Amniotic epithelial cell (primary cell): Measurements from ENCODE around the gene GIGYF1.
"Not testable (repeated sequence)": the region's sequence is repeated elsewhere in the genome, so short reads cannot be mapped to it uniquely, and the experiment has no call there.

ENCODE experiments used
- DNase-seq: peaks from one replicate; pipeline ENCODE4 v3.0.0-alpha.2; 2010; ENCODE audit warnings: low read depth

Gene GIGYF1

DNA sequence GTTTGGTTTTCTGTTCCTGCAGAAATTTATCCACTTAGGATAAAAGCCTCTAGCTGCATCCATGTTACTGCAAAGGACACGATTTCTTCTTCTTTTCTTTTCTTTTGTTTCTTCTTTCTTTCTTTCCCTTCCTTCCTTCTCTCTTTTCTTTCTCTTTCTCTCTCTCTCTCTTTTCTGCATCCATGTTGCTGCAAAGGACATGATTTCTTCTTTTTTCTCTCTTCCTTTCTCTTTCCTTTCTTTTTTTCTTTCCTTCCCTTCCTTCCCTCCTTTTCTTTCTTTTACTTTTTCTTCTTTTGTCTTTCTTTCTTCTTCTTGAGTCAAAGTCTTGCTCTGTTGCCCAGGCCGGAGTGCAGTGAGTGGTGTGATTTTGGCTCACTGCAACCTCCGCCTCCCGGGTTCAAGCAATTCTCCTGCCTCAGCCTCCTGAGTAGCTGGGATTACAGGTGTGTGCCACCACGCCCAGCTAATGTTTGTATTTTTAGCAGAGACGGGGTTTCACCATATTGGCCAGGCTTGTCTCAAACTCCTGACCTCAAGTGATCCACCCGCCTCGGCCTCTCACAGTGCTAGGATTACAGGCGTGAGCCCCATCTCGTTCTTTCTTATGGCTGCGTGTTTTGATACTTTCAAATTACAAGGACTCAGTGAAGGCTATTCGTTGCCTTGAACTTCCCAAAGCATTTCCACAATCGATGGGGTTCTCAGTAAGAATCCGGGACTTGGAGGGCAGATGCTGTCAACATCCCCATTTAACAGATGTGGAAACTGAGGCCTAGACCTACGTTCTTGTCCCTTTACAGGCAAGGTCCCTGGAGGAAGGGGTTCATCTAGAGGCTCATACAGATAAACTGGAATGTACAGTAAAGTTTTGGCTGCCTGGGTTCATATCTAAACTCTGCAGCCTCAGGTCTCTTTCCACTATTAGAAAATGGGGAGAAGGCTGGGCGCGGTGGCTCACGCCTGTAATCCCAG, 22.4 kb downstream of the GIGYF1 start:
- DNase-seq: no peak

GRCh38 chr7:100670074-100670473, 24.0 kb downstream of the GIGYF1 start:
- no peak for DNase-seq

GRCh38 chr7:100669106-100669505, 24.9 kb downstream of the GIGYF1 start:
- DNase-seq: not testable (repeated sequence)

- no peak for DNase-seq
Measured at GRCh38 chr7:100668069-100668449, 26.0 kb downstream of the GIGYF1 start.

DNA sequence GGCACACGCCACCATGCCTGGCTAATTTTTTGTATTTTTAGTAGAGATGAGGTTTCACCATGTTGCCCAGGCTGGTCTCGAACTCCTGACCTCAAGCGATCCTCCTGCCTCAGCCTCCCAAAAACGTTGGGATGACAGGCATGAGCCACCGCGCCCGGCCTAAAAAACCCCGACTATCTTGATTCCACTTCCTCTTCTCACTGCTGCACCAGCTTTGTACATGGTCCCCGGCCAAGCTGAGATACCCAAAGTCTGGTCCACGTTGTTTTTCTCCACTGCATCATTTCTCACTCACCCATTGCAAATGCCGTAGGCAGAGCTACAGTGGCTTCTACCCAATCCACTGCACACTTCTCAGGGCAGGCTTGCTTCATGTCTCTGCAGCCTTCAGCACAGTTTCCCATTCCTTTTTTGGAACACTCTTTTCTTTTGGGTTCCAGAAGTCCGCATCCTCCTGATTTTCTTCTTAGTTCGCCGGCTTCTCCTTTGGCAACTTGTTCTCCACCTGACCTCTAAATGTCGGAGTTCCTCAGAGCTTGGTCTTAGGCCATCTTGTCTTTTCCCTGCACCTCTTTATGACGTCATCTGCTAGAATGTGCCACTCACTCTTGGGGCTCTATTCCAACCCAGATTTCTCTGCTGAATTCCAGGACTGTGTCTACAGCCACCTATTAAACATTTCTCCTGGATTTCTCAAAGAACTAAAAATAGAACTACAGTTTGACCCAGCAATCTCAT, 26.6 kb downstream of the GIGYF1 start:
- DNase-seq: no peak

DNA sequence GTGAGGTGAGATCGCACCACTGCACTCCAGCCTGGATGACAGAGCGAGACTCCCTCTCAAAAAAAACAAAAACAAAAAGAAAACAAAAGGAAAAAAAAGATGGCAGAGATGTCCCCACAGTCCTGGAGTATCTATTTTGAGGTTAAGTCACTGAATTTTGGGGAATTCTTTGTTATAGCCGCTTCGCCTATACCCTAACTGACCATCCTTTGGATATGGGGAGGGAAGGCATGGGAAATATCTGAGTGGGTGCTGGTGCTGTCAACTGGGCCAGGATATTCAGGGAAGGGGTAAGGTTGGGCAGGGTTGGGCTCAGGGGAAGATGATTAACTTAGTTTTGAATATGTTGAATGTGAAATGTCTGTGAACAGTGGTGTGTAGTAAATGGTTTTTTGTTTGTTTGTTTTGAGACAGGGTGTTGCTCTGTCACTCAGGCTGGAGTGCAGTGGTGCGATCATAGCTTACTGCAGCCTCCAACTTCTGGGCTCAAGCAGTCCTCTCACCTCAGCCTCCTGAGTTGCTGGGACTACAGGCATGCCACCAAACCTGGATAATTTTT, 28.8 kb downstream of the GIGYF1 start:
- DNase-seq: no peak

GRCh38 chr7:100662194-100662776, 31.8 kb downstream of the GIGYF1 start:
- DNase-seq: not testable (repeated sequence)

- DNase-seq: no peak
Measured at GRCh38 chr7:100655908-100656674, 38.0 kb downstream of the GIGYF1 start, which contains the start of gene ACTL6B. ACTL6B (minus strand) TSS chr7:100656448; CDS start chr7:100656354, 94 bp downstream.

- no peak for DNase-seq
Measured at GRCh38 chr7:100654908-100655831, 38.9 kb downstream of the GIGYF1 start.

DNA sequence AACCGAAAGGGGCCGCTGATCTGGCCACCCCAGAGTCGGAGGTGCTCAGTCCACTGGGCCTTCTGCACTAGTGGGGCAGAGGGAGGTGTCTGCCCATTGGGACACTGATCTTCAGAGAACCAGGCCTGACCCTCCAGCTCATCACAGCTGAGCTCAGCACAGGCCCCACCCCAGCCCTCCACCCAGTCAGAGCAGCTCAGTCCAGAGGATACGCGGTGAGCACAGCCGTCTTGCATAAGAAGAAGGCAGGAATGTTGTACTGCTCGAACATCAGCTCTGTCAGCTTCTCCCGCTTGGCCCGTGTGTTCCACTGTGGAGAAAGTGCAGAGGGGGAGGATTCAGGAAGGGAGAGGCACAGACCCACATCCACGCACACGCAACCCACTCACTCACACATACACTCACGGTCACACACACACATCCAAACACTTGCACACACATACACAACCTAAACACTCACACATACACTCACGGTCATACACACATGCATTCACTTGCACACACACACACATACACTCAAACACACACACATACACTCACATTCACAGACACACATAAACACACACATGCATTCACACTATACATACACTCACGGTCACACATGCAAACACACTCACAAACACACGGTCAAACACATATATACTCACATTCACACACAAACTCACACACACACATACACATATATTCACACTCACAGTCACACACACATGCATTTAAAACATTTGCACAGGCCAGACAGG, 44.1 kb downstream of the GIGYF1 start:
- DNase-seq: peak; percentile 43

GRCh38 chr7:100642534-100642907, 51.5 kb downstream of the GIGYF1 start:
- no peak for DNase-seq

DNA sequence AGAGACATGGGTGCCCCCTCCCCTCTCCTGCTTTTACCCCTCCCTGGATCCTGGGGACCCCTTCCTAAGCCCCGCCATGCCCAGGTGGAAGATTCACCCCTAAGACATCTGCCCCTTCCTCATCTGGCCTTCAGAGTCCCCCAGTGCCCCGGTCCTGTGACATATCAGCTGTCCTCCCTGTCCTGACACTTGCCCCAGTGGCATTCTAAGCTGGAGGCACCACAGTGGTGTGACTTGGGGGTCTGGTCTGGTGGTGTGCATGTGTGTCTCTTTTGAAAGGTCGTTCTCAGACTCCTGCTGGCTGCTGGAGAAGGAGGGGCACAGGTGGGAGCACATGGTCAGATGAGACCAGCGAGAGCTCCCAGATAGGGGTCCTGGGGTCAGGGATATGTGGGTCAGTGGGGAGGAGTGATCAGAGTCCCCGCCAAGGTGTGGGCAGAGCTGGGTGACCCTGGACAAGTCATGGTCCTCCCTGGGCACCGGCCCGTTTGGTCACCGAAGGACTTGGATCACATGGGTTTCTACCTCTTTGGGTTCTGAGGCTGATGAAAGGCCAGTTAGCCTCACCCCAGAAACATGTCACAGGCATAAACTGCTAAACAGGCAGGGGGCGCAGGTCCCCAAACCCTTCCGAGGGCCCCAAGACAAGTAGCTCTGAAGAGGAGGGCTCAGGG, 52.1 kb downstream of the GIGYF1 start:
- DNase-seq: no peak

DNA sequence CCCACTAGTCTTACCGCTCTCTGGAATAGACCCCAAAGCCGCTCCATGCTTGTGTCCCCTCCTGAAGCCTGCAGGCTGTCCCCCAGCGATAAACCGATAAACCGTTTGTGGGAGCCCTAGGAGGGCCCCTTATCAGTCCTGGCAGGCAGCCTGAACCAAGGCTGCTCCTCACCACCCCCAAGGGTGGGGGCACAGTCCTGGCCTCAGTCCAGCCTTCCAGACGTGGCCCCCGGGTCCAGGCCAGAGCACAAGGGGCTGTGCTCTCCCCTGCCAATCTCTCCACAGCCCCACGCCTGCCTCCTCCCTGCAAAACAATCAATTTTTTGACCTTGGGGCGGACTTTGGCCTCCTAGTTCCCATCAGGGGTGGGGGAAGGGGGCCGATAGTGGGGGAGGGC, 52.6 kb downstream of the GIGYF1 start, which contains the start of gene TFR2:
Gene TFR2, minus strand, starts transcription at position 90 of the 397 bp plus-strand sequence. Its CDS starts 43 bp downstream, at position 47.
- no peak for DNase-seq

GRCh38 chr7:100640517-100641440, 53.3 kb downstream of the GIGYF1 start:
- no peak for DNase-seq

- DNase-seq: no peak
Measured at GRCh38 chr7:100639995-100640516, 54.0 kb downstream of the GIGYF1 start.

DNA sequence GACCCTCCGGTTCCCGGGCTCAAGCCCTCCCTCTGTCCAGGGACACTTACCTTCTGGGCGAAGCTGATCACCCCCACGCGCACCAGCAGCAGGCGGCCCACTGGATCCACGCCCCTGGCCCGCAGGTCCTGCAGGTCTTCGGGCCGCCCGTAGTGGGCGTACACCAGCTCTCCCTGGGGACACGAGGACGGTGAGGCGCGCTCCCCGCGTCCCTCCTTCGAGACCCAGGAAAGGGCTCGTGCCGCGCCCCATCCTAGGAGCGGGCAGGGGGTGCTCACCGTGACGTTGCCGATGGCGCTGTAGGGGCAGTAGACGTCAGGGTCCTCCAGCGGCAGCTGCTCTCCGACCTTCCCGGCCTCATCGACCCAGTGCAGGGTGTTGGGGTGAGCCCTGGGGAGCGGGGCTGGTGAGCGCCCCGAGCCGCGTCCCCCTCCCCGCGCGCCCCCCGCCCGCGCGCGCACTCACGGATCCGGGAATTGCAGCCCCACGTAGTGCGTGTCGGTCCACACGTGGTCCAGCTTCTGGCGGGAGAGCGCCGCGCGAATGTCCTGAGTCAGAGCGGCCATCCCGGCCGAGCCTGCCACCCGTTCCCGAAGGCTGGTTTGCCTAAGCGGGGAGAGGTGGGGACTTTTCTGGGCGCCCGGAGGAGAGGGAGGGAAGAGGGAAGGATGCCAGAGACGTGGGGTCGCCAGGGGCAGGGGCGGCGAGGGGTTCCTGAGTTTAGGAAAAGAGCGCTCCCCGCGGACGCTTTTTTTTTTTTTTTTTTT, 60.9 kb downstream of the GIGYF1 start:
- DNase-seq: no peak

GRCh38 chr7:100630066-100630465, 64.0 kb downstream of the GIGYF1 start:
- DNase-seq: no peak
